GM23338 (cell line): ENCODE data around the gene OR9Q2. TPM values are rescaled to one million over a fixed set of nuclear protein-coding genes. Genes with fewer than 3 reads are reported as not detected.

Source experiments
- CREB1 ChIP-seq: fragments of 250-450 bp; sonication (Bioruptor Pico); IDR thresholded peaks from 2 replicates; pipeline ENCODE4 v1.5.0; 2020; ENCODE audit warnings: low read depth, mild to moderate bottlenecking, moderate library complexity
- CTCF ChIP-seq, 2 experiments: fragments of 200-600 bp in 1 of 2; sonication (generic) in 1 of 2; conservative IDR thresholded peaks; 2 replicates each; pipeline versions ENCODE4 v1.5.1 to v1.6.1; 2016 to 2017; ENCODE audit warnings: antibody characterized with exemption in 2 of 2, low read depth in 2 of 2, mild to moderate bottlenecking in 2 of 2, moderate library complexity in 1 of 2
- REST ChIP-seq: IDR thresholded peaks from one replicate; pipeline ENCODE4 v1.6.1; 2018; ENCODE audit warnings: antibody characterized with exemption; ENCODE audit not compliant: unreplicated experiment
- polyA plus RNA-seq: library from polyadenylated mRNA; unstranded; fragments of >200 nt; fragmentation: Nextera tagmentation; extraction: Ambion mirVana; gene quantifications from 2 replicates; pipeline ENCODE4 v1.2.1, GENCODE V29; 2016
- total RNA-seq: library from RNA; depleted of rRNA; stranded (reverse); fragments of >200 nt; shearing (Covaris generic); gene quantifications from 2 replicates; pipeline ENCODE4 v1.2.3, GENCODE V29; 2014
- TF ChIP-seq, protein P1 (sequence below): fragments of 250-450 bp; sonication (Bioruptor Pico); IDR thresholded peaks from 2 replicates; pipeline ENCODE4 v1.5.0; 2020; ENCODE audit warnings: mild to moderate bottlenecking, moderate library complexity

The OR9Q2 gene
- total and polyA plus RNA-seq, 2 experiments from 2014 or later, result 0.17 TPM; not detected in 1

- TF ChIP-seq, protein P1, sequence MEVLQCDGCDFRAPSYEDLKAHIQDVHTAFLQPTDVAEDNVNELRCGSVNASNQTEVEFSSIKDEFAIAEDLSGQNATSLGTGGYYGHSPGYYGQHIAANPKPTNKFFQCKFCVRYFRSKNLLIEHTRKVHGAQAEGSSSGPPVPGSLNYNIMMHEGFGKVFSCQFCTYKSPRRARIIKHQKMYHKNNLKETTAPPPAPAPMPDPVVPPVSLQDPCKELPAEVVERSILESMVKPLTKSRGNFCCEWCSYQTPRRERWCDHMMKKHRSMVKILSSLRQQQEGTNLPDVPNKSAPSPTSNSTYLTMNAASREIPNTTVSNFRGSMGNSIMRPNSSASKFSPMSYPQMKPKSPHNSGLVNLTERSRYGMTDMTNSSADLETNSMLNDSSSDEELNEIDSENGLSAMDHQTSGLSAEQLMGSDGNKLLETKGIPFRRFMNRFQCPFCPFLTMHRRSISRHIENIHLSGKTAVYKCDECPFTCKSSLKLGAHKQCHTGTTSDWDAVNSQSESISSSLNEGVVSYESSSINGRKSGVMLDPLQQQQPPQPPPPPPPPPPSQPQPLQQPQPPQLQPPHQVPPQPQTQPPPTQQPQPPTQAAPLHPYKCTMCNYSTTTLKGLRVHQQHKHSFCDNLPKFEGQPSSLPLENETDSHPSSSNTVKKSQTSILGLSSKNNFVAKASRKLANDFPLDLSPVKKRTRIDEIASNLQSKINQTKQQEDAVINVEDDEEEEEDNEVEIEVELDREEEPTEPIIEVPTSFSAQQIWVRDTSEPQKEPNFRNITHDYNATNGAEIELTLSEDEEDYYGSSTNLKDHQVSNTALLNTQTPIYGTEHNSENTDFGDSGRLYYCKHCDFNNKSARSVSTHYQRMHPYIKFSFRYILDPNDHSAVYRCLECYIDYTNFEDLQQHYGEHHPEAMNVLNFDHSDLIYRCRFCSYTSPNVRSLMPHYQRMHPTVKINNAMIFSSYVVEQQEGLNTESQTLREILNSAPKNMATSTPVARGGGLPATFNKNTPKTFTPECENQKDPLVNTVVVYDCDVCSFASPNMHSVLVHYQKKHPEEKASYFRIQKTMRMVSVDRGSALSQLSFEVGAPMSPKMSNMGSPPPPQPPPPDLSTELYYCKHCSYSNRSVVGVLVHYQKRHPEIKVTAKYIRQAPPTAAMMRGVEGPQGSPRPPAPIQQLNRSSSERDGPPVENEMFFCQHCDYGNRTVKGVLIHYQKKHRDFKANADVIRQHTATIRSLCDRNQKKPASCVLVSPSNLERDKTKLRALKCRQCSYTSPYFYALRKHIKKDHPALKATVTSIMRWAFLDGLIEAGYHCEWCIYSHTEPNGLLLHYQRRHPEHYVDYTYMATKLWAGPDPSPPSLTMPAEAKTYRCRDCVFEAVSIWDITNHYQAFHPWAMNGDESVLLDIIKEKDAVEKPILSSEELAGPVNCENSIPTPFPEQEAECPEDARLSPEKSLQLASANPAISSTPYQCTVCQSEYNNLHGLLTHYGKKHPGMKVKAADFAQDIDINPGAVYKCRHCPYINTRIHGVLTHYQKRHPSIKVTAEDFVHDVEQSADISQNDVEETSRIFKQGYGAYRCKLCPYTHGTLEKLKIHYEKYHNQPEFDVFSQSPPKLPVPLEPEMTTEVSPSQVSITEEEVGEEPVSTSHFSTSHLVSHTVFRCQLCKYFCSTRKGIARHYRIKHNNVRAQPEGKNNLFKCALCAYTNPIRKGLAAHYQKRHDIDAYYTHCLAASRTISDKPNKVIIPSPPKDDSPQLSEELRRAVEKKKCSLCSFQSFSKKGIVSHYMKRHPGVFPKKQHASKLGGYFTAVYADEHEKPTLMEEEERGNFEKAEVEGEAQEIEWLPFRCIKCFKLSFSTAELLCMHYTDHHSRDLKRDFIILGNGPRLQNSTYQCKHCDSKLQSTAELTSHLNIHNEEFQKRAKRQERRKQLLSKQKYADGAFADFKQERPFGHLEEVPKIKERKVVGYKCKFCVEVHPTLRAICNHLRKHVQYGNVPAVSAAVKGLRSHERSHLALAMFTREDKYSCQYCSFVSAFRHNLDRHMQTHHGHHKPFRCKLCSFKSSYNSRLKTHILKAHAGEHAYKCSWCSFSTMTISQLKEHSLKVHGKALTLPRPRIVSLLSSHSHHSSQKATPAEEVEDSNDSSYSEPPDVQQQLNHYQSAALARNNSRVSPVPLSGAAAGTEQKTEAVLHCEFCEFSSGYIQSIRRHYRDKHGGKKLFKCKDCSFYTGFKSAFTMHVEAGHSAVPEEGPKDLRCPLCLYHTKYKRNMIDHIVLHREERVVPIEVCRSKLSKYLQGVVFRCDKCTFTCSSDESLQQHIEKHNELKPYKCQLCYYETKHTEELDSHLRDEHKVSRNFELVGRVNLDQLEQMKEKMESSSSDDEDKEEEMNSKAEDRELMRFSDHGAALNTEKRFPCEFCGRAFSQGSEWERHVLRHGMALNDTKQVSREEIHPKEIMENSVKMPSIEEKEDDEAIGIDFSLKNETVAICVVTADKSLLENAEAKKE (CRISPR knock-in tag), result no peak
- TF ChIP-seq REST (no peak), CREB1 (CRISPR knock-in tag) (no peak), CTCF (conservative IDR thresholded peaks at IDR 0.05; ENCODE audit: low read depth in 2 of 2) (no peak)
These were observed 10.4 kb downstream of the OR9Q2 start (continued) for GRCh38 chr11:58199271-58199670.
